SK-N-SH treated with all-trans-retinoic acid at 6 μM for 48 hours (cell line): ENCODE results near the gene UQCRFS1.

ENCODE experiments used
- ATAC-seq: fragments of 200-7000 bp; cut with Tn5 transposase; 3 replicates; pipeline ENCODE4 v1.9.1; 2020; ENCODE audit warnings: mild to moderate bottlenecking, moderate library complexity
- ARNTL ChIP-seq: fragments of 450-650 bp; formaldehyde crosslinking; IDR thresholded peaks from 2 replicates; pipeline ENCODE4 v1.5.0; 2020; ENCODE audit warnings: low read depth, mild to moderate bottlenecking, moderate library complexity, borderline replicate concordance
- BACH2 ChIP-seq: fragments of 250-450 bp; sonication (Bioruptor Pico); IDR thresholded peaks from 2 replicates; pipeline ENCODE4 v1.9.0; 2021; ENCODE audit warnings: mild to moderate bottlenecking, borderline replicate concordance
- CREB5 ChIP-seq: fragments of 250-450 bp; sonication (Bioruptor Pico); IDR thresholded peaks from 2 replicates; pipeline ENCODE4 v1.5.1; 2020; ENCODE audit warnings: low read depth, mild to moderate bottlenecking, moderate library complexity
- CSDC2 ChIP-seq: fragments of 250-450 bp; sonication (Bioruptor Pico); IDR thresholded peaks from 2 replicates; pipeline ENCODE4 v1.5.0; 2020; ENCODE audit warnings: mild to moderate bottlenecking, moderate library complexity
- CSRNP3 ChIP-seq: fragments of 250-450 bp; sonication (Bioruptor Pico); IDR thresholded peaks from 2 replicates; pipeline ENCODE4 v1.5.1; 2021; ENCODE audit warnings: mild to moderate bottlenecking, moderate library complexity
- ESRRG ChIP-seq: fragments of 250-450 bp; sonication (Bioruptor Pico); IDR thresholded peaks from 2 replicates; pipeline ENCODE4 v1.6.1; 2021; ENCODE audit warnings: mild to moderate bottlenecking
- GLIS3 ChIP-seq: fragments of 250-450 bp; sonication (Bioruptor Pico); IDR thresholded peaks from 2 replicates; pipeline ENCODE4 v1.5.0; 2020; ENCODE audit warnings: mild to moderate bottlenecking, moderate library complexity
- ISL1 ChIP-seq: fragments of 250-450 bp; sonication (Bioruptor Pico); IDR thresholded peaks from 2 replicates; pipeline ENCODE4 v2.1.2; 2022; ENCODE audit warnings: mild to moderate bottlenecking, moderate library complexity
- OSR1 ChIP-seq: fragments of 250-450 bp; sonication (Bioruptor Pico); IDR thresholded peaks from 2 replicates; pipeline ENCODE4 v1.8.0; 2022; ENCODE audit warnings: moderate library complexity, mild to moderate bottlenecking, inconsistent platforms
- PPARA ChIP-seq: fragments of 250-450 bp; sonication (Bioruptor Pico); IDR thresholded peaks from 2 replicates; pipeline ENCODE4 v1.5.0; 2020; ENCODE audit warnings: mild to moderate bottlenecking, borderline replicate concordance
- RARB ChIP-seq: fragments of 250-450 bp; sonication (Bioruptor Pico); IDR thresholded peaks from 2 replicates; pipeline ENCODE4 v1.8.0; 2021; ENCODE audit warnings: mild to moderate bottlenecking, moderate library complexity
- TCF4 ChIP-seq: fragments of 250-450 bp; sonication (Bioruptor Pico); IDR thresholded peaks from 2 replicates; pipeline ENCODE4 v1.8.0; 2021; ENCODE audit warnings: mild to moderate bottlenecking, moderate library complexity, borderline replicate concordance
- TOX ChIP-seq: fragments of 250-450 bp; sonication (Bioruptor Pico); IDR thresholded peaks from 2 replicates; pipeline ENCODE4 v1.8.0; 2021; ENCODE audit warnings: mild to moderate bottlenecking, moderate library complexity, borderline replicate concordance
- TSHZ2 ChIP-seq: fragments of 250-450 bp; sonication (Bioruptor Pico); IDR thresholded peaks from 2 replicates; pipeline ENCODE4 v1.5.0; 2020; ENCODE audit warnings: mild to moderate bottlenecking, moderate library complexity
- ZC3H10 ChIP-seq: fragments of 250-450 bp; sonication (Bioruptor Pico); IDR thresholded peaks from 2 replicates; pipeline ENCODE4 v1.5.1; 2021; ENCODE audit warnings: mild to moderate bottlenecking, moderate library complexity
- ZFP3 ChIP-seq: fragments of 250-450 bp; sonication (Bioruptor Pico); IDR thresholded peaks from 2 replicates; pipeline ENCODE4 v1.5.0; 2020; ENCODE audit warnings: mild to moderate bottlenecking, moderate library complexity
- ZFP30 ChIP-seq: fragments of 450-650 bp; formaldehyde crosslinking; IDR thresholded peaks from 2 replicates; pipeline ENCODE4 v1.5.0; 2022; ENCODE audit warnings: mild to moderate bottlenecking, moderate library complexity
- ZNF565 ChIP-seq: fragments of 450-650 bp; formaldehyde crosslinking; conservative IDR thresholded peaks from 2 replicates; pipeline ENCODE4 v1.5.0; 2020; ENCODE audit warnings: low read depth, mild to moderate bottlenecking, moderate library complexity
- ZNF70 ChIP-seq: fragments of 450-650 bp; formaldehyde crosslinking; IDR thresholded peaks from 2 replicates; pipeline ENCODE4 v1.5.0; 2020; ENCODE audit warnings: mild to moderate bottlenecking, moderate library complexity
- ZNF8 ChIP-seq: fragments of 450-650 bp; formaldehyde crosslinking; IDR thresholded peaks from 2 replicates; pipeline ENCODE4 v1.5.0; 2020; ENCODE audit warnings: mild to moderate bottlenecking, moderate library complexity
- TF ChIP-seq, protein P1 (sequence below): fragments of 250-450 bp; sonication (Bioruptor Pico); IDR thresholded peaks from 2 replicates; pipeline ENCODE4 v1.8.0; 2021; ENCODE audit warnings: low read depth, mild to moderate bottlenecking, moderate library complexity, borderline replicate concordance
- TF ChIP-seq, protein P2 (sequence below): fragments of 250-450 bp; sonication (Bioruptor Pico); IDR thresholded peaks from 2 replicates; pipeline ENCODE4 v1.8.0; 2020; ENCODE audit warnings: mild to moderate bottlenecking, moderate library complexity, borderline replicate concordance

The UQCRFS1 gene

GRCh38 chr19:29217616-29218015 lies 4.7 kb upstream of the UQCRFS1 start:
- no peak for TF ChIP-seq ZFP3
- TF ChIP-seq ZNF8 (CRISPR knock-in tag): no peak
- no peak for TF ChIP-seq ZNF70 (CRISPR knock-in tag)
- TF ChIP-seq GLIS3: no peak
- no peak for TF ChIP-seq ESRRG (CRISPR knock-in tag)
- TF ChIP-seq, protein P1, sequence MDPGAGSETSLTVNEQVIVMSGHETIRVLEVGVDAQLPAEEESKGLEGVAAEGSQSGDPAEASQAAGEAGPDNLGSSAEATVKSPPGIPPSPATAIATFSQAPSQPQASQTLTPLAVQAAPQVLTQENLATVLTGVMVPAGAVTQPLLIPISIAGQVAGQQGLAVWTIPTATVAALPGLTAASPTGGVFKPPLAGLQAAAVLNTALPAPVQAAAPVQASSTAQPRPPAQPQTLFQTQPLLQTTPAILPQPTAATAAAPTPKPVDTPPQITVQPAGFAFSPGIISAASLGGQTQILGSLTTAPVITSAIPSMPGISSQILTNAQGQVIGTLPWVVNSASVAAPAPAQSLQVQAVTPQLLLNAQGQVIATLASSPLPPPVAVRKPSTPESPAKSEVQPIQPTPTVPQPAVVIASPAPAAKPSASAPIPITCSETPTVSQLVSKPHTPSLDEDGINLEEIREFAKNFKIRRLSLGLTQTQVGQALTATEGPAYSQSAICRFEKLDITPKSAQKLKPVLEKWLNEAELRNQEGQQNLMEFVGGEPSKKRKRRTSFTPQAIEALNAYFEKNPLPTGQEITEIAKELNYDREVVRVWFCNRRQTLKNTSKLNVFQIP: no peak
- TF ChIP-seq CSDC2 (CRISPR knock-in tag): no peak
- no peak for TF ChIP-seq CREB5 (CRISPR knock-in tag)
- TF ChIP-seq, protein P2, sequence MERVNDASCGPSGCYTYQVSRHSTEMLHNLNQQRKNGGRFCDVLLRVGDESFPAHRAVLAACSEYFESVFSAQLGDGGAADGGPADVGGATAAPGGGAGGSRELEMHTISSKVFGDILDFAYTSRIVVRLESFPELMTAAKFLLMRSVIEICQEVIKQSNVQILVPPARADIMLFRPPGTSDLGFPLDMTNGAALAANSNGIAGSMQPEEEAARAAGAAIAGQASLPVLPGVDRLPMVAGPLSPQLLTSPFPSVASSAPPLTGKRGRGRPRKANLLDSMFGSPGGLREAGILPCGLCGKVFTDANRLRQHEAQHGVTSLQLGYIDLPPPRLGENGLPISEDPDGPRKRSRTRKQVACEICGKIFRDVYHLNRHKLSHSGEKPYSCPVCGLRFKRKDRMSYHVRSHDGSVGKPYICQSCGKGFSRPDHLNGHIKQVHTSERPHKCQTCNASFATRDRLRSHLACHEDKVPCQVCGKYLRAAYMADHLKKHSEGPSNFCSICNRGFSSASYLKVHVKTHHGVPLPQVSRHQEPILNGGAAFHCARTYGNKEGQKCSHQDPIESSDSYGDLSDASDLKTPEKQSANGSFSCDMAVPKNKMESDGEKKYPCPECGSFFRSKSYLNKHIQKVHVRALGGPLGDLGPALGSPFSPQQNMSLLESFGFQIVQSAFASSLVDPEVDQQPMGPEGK (CRISPR knock-in tag): no peak
- TF ChIP-seq ISL1: no peak
- TF ChIP-seq RARB (CRISPR knock-in tag): no peak
- no peak for TF ChIP-seq ARNTL (CRISPR knock-in tag)
- TF ChIP-seq PPARA (CRISPR knock-in tag): no peak
- TF ChIP-seq ZNF565: no peak
- TF ChIP-seq ZFP30 (CRISPR knock-in tag): no peak
- TF ChIP-seq OSR1: no peak
- TF ChIP-seq TCF4: no peak
- TF ChIP-seq ZC3H10 (CRISPR knock-in tag): no peak
- no peak for TF ChIP-seq BACH2 (CRISPR knock-in tag)
- no peak for TF ChIP-seq TOX (CRISPR knock-in tag)
- no peak for ATAC-seq

- no peak for ATAC-seq
- TF ChIP-seq ESRRG (CRISPR knock-in tag) (no peak), ZFP3 (no peak), ZNF565 (no peak), GLIS3 (no peak), CREB5 (CRISPR knock-in tag) (no peak), OSR1 (no peak), TOX (CRISPR knock-in tag) (no peak), RARB (CRISPR knock-in tag) (no peak), PPARA (CRISPR knock-in tag) (no peak), ISL1 (no peak), ZC3H10 (CRISPR knock-in tag) (no peak), ARNTL (CRISPR knock-in tag) (no peak), CSRNP3 (CRISPR knock-in tag) (no peak), ZFP30 (CRISPR knock-in tag) (no peak), TSHZ2 (no peak), ZNF70 (CRISPR knock-in tag) (no peak), ZNF8 (CRISPR knock-in tag) (no peak)
- TF ChIP-seq, protein P2 (CRISPR knock-in tag): no peak
- TF ChIP-seq, all 23 proteins: peak for 0
Measured at GRCh38 chr19:29216021-29216420, 3.1 kb upstream of the UQCRFS1 start.
